Panc1 (cell line): Measurements from ENCODE around the gene GSTT4.

Experiments
- CTCF ChIP-seq: fragments of 450-650 bp; IDR thresholded peaks from 2 replicates; pipeline ENCODE4 v1.5.1; 2017; ENCODE audit warnings: mild to moderate bottlenecking
- POLR2AphosphoS5 ChIP-seq: IDR thresholded peaks from 2 replicates; pipeline ENCODE4 v1.6.1; 2012; ENCODE audit warnings: mild to moderate bottlenecking, low read depth, low read length, moderate library complexity
- SIN3A ChIP-seq: IDR thresholded peaks from 2 replicates; pipeline ENCODE4 v1.6.1; 2012; ENCODE audit warnings: low read depth, mild to moderate bottlenecking, low read length, moderate library complexity, borderline replicate concordance; ENCODE audit not compliant: insufficient read depth

GRCh38 chr22:24007253-24008021 lies 2.2 kb upstream of the GSTT4 start:
- TF ChIP-seq SIN3A (no peak), POLR2AphosphoS5 (no peak), CTCF (no peak)
